Measurements from ENCODE around the gene MAPKBP1.

DNA sequence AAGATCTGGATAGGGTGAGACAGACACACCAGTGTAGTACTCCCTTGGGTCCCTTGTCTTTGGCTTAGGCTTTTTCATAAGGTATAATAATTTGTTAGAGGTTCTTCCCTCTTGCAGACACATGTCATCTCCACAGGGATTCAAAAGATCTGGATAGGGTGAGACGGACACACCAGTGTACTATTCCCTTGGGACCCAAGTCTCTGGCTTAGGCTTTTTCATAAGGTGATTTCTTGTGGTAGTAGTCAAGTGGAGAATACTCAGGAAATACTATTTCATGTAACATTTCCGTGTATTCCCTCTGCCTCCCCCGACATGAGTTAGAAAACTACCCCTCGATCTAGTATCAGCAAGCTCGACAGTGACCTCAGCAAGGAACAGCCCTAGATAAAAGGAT, 954 bp upstream of the MAPKBP1 start:
- no peak for TF ChIP-seq POLR2A (IDR thresholded peaks at IDR 0.05; ENCODE audit: low read length)
- no peak for TF ChIP-seq GATA1 (IDR thresholded peaks at IDR 0.05; ENCODE audit: low read depth, low read length)

All from erythroblast (primary cell).